Stimulated activated CD4-positive, alpha-beta T cell treated with anti-CD3 and anti-CD28 coated beads, Interleukin-15, amount 100 ng/mL, for 24 hours (primary cell): ENCODE results near the gene DIAPH3.

ENCODE experiments used
- DNase-seq: peaks from one replicate; pipeline ENCODE4 v3.0.0-alpha.2; 2020

DIAPH3 gene

DNA sequence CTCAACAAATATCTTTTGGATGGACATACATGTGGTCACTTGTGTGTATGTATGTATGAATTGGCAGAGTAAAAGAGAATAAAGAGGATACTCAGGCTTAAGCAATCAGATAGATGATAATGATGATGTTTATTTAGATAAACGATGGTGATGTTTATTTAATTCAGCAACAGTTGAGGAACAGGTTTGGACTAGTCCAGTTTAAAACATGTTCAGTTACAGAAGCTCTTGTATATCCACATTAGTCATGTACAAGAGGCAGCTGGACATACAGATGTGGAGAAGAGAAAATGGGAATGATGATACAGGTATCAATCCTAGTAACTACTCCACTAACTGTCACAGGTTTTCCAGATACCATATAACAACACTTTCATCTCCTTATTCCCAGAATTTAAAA lies 232.1 kb downstream of the DIAPH3 start:
- DNase-seq, result no peak

GRCh38 chr13:59924256-59924655 lies 239.5 kb downstream of the DIAPH3 start:
- DNase-seq, result no peak

DNA sequence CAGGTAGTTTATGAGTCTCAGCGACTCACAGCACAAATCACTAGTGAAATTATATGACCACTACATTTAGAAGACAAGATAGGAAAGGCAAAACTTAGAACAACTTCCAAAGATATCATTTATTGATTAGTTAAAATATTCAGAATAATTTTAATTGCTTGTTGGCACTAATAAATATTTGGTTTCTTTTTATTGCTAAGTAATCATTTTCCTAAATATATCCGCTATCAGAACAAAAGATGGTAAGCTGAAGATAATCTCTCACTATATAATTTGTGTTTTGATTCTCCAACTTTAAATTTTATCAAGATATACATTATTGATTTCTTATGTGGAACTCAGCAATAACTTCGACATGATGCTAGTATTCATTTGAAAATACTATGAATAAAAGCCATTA lies 248.5 kb downstream of the DIAPH3 start:
- no peak for DNase-seq

DNA sequence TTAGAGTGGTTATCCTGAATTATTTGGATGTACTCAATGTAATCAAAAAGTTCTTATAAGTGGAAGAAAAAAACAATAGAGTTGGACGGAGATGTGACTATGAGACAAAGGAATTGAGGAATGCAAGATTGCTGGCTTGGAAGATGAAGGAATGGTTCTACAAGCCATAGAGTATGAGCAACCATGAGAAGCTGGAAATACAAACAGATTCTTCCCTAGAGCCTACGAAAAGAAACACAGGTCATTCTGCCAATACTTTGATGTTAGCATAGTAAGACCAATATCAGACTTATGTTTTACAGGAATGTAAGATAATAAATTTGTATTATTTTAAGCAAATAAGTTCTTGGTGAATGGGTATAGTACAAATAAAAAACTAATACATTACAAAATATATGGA lies 249.2 kb downstream of the DIAPH3 start:
- DNase-seq, result no peak

DNA sequence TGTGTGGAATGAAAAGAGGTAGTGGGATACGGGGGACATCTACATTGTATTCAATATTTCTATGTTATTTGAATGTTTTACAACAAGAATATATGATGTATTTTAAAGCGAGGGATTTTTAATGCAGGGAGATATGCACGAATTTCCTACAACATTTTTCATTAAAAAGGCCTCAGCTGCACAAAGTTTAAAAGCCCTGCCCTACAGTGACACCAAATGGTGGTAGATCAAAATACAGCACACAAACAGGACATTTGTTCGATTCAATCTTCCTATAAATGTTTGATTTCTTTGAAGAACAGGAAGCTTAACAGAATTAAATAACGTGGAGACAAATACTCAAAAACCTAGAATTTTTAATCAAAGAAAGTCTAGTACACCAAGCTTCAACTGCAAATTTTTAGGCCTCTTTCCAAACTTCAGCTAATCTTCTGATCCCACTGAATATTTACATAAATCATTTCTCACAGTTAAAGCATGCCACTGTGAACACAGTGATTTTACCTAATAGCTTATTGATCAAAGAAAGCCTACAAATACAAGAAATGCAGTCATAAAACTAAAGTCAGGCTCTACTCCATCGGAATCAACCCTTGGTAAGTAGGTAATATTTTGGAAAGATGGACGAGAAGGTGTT lies 257.2 kb downstream of the DIAPH3 start:
- DNase-seq, result no peak

- DNase-seq, result no peak
Measured at GRCh38 chr13:59901191-59901590, 262.5 kb downstream of the DIAPH3 start.

DNA sequence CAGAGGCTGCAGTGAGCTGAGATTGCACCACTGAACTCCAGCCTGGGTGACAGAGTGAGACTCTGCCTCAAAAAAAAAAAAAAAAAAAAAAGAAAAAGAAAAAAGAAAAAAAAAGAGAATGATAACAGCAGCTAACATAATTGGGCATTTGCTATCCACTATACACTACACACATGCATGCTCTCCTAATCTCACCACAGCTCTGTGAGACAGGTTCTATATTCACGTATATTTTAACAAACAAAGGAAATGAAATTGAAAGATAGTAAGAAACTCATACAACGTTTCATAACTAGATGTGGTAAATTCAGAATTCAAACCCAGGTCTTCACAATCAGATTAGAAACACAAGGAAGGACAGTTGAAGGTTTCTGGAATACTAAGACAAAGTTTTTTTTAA lies 265.7 kb downstream of the DIAPH3 start:
- DNase-seq, result no peak

GRCh38 chr13:59893266-59893665 lies 270.5 kb downstream of the DIAPH3 start:
- no peak for DNase-seq

GRCh38 chr13:59891053-59891452 lies 272.7 kb downstream of the DIAPH3 start:
- no peak for DNase-seq

DNA sequence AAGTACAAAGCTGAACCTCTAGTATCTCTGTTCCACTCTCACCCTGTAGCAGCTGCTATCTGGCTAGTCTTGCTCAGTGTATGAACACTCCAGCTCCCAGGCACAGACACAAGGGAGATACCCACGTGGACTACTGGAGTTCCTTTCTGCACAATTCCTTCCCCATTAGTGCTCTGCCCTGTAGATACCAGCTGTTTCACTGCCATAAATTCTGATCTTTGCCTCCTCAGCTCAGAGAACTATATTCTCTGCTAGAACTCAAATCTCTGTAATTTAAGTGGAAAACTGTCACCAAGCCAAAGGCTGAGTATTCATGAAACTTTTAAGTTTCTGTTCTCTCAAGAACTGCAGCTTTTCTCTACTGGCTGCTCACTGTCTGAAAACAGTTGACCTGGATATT lies 273.7 kb downstream of the DIAPH3 start:
- DNase-seq, result no peak

DNA sequence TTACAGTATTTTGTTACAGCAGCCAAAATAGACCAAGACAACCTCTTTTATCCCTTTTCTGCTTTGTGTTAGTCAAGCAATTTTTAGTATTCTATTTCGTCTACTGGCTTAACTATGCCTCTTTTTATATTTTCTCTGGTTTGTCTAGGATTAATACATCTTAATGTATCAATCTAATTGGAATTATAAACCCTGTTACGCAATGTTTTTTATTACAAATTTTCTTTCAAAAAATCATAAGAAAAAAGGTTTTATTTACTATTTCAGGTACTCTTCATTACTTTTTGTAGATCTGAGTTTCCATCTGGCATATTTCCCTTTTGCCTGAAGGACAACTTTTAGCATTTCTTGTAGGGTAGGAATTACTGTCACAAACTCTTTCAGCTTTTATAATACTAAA lies 275.3 kb downstream of the DIAPH3 start:
- no peak for DNase-seq

GRCh38 chr13:59885076-59885475 lies 278.7 kb downstream of the DIAPH3 start:
- DNase-seq, result no peak

DNA sequence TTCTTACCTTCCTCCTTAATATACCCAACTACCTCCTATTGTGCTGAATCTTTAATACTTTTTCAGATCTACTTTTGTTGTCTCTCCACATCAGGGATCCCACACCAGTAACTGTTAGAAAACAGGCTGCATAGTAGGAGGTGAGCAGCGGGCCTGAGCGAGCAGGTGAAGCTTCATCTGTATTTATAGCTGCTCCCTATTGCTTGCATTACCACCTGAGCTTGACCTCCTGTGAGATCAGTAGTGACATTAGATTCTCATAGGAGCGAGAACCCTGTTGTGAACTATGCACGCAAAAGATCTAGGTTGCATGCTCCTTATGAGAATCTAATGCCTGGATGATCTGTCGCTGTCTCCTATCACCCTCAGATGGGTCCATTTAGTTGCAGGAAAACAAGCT lies 279.8 kb downstream of the DIAPH3 start:
- DNase-seq, result no peak

DNA sequence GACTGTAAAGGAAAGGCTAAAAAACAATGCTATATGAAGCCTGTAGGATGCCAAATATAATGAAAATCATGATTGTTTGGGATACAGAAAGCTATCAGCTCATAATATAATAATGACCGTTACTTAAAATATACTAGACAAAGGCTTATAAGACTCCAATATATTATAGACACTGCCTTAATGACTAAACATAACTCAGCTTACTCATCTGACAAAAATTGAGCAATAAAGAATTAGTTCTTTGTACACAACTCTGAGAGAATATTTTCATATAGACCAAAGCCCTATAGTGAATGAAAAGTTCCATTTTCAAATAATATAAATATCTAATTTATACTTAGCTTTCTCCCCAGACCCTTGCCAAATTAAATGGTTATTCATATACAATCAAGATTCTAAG lies 283.3 kb downstream of the DIAPH3 start:
- no peak for DNase-seq

DNA sequence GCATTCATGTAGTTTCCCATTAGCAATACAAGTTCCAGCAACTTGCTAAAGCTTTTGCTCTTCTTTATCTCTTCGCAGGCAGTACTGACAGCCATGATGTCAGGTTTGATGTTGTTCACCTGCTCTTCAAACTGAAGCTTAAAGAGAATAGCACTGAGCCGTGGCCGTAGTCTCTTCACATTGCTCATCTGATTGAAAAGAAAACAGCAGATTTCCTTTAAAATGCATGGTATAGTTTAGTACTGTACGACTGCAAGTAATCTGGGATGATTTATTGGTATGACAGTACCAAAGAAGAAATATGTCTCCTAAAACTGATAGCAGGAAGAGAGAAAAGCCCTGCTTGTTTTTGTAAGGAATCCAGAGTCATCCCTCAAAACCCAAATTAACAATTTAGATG lies 284.4 kb downstream of the DIAPH3 start:
- DNase-seq, result no peak

DNA sequence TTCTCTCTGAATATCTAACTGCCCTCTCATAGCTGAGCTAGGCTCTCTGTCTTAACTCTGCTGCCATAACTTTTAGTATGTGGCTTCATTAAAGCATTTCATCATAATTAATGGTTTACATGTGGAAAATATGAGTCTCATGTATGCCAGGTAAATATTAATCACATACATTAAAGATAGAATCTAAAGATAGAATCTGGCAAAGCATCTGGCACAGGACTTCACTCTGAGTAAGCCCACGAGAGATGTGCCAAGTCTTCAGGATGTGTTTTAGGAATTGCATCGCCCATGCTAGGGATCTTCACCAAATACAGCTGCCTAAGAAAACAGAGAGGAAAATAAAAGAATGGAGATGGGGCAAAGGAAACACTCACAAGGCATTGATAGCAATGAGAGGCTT lies 285.8 kb downstream of the DIAPH3 start:
- no peak for DNase-seq

- no peak for DNase-seq
Measured at GRCh38 chr13:59874973-59875372, 288.8 kb downstream of the DIAPH3 start.

DNA sequence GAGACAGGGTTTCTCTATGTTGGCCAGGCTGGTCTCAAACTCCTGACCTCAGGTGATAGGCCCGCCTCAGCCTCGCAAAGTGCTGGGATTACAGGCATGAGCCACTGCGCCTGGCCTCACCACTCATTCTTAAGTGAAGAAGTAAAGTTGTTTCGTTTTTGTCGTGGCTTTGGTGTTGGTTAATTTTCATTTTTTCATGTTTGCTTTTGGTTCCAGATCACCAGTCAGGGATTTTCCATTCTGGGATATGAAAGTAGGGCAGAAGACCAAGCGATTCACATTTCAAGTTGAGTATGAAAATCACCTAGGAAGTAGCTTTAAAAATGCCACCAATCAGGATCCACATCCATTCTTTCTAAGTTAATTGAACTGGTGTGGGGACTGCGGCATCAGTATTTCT lies 289.9 kb downstream of the DIAPH3 start:
- no peak for DNase-seq

- no peak for DNase-seq
Measured at GRCh38 chr13:59873309-59873708, 290.4 kb downstream of the DIAPH3 start.

DNA sequence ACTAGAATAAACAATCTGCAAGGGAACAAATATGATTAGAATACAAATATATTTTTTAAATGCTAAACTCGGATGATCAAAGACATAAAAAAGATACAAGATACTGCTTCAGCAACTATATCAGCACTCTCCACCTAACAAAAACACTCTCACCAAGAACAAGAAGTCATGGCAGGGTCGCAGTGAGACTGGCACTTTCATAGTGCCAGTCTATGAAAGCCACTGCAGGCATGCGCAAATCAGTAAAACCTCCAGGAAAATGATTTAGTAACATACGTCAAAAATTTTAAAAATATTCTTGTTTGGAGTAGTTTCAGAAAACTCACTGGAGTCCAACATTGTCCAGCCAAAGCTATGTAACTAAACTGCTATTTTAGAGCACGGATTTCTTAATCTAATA lies 295.9 kb downstream of the DIAPH3 start:
- no peak for DNase-seq

DNA sequence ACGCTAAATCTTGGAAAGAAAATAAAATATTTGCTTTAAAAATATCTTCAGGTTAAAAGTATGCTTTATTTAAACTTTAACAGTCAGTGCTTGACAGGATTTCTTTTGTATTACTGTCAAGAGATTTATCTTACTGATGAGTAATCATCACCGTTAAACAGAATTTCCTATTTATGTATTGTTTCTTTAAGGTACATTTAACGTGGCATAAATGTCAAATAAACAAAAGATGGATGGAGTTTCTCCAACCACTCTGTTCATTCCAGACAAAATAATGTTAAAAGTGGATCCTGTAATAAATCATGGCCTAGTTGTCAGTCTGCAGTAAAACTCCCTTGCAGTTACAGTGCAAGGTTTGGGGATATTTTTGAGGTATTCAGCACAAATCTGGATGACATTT lies 298.3 kb downstream of the DIAPH3 start:
- DNase-seq, result no peak

DNA sequence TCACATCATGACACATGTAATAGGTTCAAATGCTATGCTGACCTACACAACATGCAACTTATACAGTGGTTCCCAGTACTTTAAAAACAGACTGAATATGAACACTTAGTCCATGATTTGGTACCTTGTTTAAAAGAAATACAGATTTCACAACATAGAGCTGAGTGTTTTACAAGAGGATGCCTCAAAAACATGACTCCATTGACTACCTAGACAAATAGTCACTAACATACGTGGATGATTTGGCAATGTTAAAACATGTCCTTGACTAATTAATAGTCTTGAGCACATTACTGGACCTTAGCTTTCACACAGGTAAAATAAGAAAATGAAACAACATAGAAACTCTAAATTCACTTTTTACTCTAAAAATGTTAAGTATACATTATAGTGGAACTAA lies 300.1 kb downstream of the DIAPH3 start:
- no peak for DNase-seq

DNA sequence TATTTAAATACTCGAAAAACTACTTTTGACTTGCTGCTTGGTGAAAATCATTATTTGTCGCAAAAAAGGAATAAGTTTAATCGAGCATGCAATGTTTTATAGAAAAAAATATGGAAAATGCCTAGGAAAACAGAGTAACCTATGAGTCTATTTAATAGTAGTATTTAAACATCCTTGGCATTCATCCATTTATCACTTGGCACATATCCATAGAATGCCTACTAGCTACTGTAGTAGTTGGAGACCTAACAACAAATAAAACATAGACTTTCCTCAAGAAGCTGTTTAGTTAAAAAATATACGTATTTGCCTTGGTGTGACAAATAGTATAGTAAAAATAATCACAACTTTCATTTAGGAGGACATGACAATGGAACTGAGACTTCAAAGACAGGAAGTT lies 302.1 kb downstream of the DIAPH3 start:
- DNase-seq, result no peak

- DNase-seq, result no peak
Measured at GRCh38 chr13:59856281-59856810, 307.4 kb downstream of the DIAPH3 start.

GRCh38 chr13:59846845-59847620 lies 316.7 kb downstream of the DIAPH3 start:
- no peak for DNase-seq
